OCI-M2 (cell line): ENCODE measurements around the gene SBDS.
"Not testable (repeated sequence)": the region's sequence is repeated elsewhere in the genome, so short reads cannot be mapped to it uniquely, and the experiment has no call there.

Experiments
- DNase-seq: peaks from one replicate; lab custom pipeline; 2025; ENCODE audit not compliant: unreplicated experiment; lab: John Stamatoyannopoulos, UW

SBDS gene

GRCh38 chr7:66995050-66995776 lies at the start of gene SBDS:
Gene SBDS, minus strand, starts transcription at chr7:66995586. Its CDS starts 169 bp downstream, at chr7:66995417.
- peak; percentile 81 for DNase-seq

- DNase-seq = not testable (repeated sequence)
Observed at GRCh38 chr7:67043559-67043930, 48.2 kb upstream of the SBDS start.

- not testable (repeated sequence) for DNase-seq
Observed at GRCh38 chr7:67042781-67043558, 47.6 kb upstream of the SBDS start.

- DNase-seq = not testable (repeated sequence)
Observed at GRCh38 chr7:67040832-67041231, 45.4 kb upstream of the SBDS start.

GRCh38 chr7:67036432-67037395 lies 41.3 kb upstream of the SBDS start:
- not testable (repeated sequence) for DNase-seq

GRCh38 chr7:67033251-67033650 lies 37.9 kb upstream of the SBDS start:
- no peak for DNase-seq

GRCh38 chr7:67031685-67032084 lies 36.3 kb upstream of the SBDS start:
- not testable (repeated sequence) for DNase-seq

- not testable (repeated sequence) for DNase-seq
Observed at GRCh38 chr7:67025459-67025858, 30.1 kb upstream of the SBDS start.

GRCh38 chr7:67022511-67022910 lies 27.1 kb upstream of the SBDS start:
- no peak for DNase-seq

GRCh38 chr7:67021260-67021659 lies 25.9 kb upstream of the SBDS start:
- DNase-seq = no peak

- DNase-seq = no peak
Observed at GRCh38 chr7:67019562-67020390, 24.4 kb upstream of the SBDS start.

- no peak for DNase-seq
Observed at GRCh38 chr7:67018940-67019339, 23.6 kb upstream of the SBDS start.

GRCh38 chr7:67017971-67018370 lies 22.6 kb upstream of the SBDS start:
- not testable (repeated sequence) for DNase-seq

GRCh38 chr7:67014076-67014622 lies 18.8 kb upstream of the SBDS start:
- DNase-seq = not testable (repeated sequence)

GRCh38 chr7:67009677-67010076 lies 14.3 kb upstream of the SBDS start:
- not testable (repeated sequence) for DNase-seq

- DNase-seq = no peak
Observed at GRCh38 chr7:67008260-67008659, 12.9 kb upstream of the SBDS start.

GRCh38 chr7:67006965-67007364 lies 11.6 kb upstream of the SBDS start:
- DNase-seq = no peak

- DNase-seq = not testable (repeated sequence)
Observed at GRCh38 chr7:67004145-67004544, 8.8 kb upstream of the SBDS start.

- not testable (repeated sequence) for DNase-seq
Observed at GRCh38 chr7:67000601-67001258, 5.3 kb upstream of the SBDS start.
